Hematopoietic multipotent progenitor cell treated with erythropoietin and hydrocortisone succinate and interleukin-3 and kit ligand, for 17 days (in vitro differentiated cells): Measurements from ENCODE around the gene ZDHHC14.
"Not testable (repeated sequence)": the region's sequence is repeated elsewhere in the genome, so short reads cannot be mapped to it uniquely, and the experiment has no call there.

Experiments used
- DNase-seq: peaks from one replicate; pipeline ENCODE4 v3.0.0-alpha.2; 2015; ENCODE audit warnings: low spot score

The ZDHHC14 gene

DNA sequence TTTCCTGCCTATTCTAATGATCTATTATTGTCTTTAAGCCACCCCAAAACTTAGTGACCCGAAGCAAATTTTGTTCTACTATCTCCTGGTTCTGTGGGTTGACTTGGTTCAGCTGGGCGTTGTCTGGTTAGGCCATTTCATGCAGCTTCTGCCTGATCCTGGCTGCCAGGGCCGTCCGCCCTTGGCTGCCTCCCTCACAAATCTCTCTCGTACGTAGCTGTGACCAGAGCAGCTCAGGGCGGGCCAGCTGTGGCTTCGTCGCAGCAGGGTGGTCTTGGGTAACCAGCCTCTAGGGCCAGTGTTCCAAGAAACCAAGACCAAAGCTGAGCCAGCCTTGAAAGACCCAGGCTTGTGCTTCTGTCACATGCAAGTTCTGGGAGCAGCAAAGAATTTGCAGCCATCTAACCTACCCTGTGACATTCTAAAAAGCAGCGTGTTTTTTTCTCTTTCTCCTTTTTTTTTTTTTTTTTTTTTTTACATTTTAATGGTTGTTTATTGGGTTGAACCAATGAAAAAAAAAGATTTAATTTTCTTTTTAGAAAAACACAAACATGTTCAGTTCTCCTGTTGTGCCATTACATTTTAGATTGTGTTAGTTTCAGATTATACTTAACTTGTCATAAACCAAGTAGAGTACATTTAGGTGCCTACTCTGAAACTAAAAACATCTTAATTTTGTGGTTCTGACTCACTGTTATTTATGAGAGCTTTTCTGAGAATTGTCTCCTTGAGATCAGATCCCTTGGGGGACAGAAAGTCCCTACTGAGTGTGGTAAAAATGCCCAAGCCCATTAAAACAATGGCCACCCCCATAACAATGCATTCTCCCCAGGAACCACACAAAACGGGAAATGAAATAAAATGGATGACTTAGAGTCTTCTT lies 83.9 kb downstream of the ZDHHC14 start:
- peak; percentile 27 for DNase-seq

DNA sequence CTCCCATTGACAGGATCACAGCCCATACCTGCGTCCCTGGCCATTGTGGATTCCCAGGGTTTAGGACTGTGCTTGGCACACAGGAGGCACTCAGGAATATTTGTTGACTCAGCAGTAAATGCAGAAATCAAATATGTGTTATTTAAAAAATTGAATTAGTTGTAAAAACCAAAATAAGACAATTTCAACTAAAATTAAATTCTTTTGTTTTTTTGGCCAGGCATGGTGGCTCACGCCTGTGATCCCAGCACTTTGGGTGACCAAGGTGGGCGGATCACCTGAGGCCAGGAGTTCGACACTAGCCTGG lies 85.3 kb downstream of the ZDHHC14 start:
- DNase-seq = no peak

DNA sequence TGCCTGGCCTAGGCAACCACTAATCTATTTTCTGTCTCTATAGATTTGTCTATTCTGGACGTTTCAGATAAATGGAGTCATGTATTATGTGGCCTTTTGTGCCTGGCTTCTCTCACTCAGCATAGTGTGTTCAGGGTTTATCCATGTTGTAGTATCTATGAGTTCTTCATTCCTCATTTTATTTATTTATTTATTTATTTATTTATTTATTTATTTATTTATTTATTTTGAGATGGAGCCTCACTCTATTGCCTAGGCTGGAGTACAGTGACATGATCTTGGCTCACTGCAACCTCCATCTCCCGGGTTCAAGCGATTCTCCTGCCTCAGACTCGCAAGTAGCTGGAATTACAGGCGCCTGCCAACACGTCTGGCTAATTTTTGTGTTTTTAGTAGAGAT lies 86.3 kb downstream of the ZDHHC14 start:
- DNase-seq = not testable (repeated sequence)

GRCh38 chr6:157468054-157468453 lies 87.1 kb downstream of the ZDHHC14 start:
- no peak for DNase-seq

GRCh38 chr6:157468574-157468973 lies 87.6 kb downstream of the ZDHHC14 start:
- no peak for DNase-seq

DNA sequence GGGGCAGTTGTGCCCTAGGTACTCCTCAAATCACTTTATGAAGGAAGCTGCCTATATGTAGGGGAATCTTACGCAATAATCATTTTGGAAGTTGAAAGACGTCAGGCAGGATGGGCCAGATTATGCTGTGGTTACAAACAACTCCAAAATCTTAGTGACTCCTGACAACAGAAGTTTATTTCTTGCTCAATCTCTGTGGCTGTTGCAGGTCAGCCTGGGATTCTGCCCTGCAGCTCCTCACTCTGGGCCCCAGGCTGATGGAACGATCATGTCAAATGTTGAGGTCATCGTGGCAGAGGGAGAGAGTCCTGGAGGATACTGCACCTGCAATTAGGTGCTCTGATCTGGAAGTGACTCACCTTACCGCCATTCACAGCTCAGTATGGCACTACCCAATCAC lies 88.4 kb downstream of the ZDHHC14 start:
- no peak for DNase-seq

GRCh38 chr6:157471077-157471686 lies 90.2 kb downstream of the ZDHHC14 start:
- no peak for DNase-seq

- no peak for DNase-seq
Observed at GRCh38 chr6:157471895-157472686, 91.1 kb downstream of the ZDHHC14 start.

- no peak for DNase-seq
Observed at GRCh38 chr6:157476797-157477196, 95.8 kb downstream of the ZDHHC14 start.

DNA sequence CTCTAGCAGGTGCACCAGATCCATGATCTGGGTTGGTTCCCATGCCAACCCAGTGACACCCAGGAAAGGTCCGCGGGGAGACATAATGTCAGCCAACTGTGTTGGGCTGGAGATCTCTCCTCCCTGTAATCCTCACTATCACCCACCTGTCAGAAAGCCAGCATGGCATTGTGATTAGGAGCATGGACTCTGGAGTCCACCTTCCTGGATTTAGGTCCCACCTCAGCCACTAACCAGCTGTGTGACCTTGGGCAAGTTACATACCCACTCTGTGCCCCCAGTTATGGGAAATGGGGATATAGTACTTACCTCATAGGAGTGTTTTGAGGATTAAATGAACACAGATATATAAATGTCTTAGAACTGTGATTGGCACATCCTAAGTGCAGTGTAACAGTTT lies 97.9 kb downstream of the ZDHHC14 start:
- DNase-seq = no peak

DNA sequence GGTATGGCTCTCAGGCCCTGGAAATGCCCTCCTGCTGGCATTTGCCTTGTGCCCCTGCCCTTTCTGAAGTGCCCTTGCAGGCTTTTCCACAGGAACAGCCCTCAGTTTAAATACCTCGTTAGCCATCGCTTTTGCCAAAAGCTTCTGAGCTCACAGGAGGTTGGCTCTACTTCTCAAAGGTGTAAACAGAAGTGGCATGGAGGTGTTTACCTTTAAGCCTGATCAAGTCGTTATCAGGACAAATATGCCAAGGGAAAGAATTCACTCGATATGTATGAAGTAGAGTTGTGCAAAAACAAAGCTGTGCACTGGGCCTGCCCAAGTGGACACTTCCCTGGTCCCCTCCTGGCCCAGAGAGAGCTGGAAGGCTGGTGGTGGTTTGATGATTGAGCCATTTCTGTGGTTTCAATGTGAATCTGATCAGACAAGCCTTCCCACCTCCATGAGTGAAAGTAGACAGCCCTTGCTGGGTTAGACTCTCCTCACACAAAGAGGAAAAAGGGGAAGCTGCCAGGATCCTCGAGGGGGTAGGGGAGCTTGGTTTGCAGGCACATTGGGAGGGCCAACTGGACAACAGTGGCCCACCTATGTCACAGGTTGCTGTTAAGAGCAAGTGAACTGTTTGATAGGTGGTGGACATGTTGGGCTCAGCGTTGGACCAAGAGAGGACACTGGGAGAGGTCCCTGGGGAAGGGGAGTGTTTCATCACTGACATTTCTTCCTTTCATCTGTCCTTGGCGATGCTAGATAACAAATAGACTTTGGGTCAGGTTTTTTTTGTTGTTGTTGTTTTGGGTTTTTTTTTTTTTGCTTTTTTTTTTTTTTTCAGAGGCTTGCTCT lies 98.7 kb downstream of the ZDHHC14 start:
- no peak for DNase-seq

DNA sequence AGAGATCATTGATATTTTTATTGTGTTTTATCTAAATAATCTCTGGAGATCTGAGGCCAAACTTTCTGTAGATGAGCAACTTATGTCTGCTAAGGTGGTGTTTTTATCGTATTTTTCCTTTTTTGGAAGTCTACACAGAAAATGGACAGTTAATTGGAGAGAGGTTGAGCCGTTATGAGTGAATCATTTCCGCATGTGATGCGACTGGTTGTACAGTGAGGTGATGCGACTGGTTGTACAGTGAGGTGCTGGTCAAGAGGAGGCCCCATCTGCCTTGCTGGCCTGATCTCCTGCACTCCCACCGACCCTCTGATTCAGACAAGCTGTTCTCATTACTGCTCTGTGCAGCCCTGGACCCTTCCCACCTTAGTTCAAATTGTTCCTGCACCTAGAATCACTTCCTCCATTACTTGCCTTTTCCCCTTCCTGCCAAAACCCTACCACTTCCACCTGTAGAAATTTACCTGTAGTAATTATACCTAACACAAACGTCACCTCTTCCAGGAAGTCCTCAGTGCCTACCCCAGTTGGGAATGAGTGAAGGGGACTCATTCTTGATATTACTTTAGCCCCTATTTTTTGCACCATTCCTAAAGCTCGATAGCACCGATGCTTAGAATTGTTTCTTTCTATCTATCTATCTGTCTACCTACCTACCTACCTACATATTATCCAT lies 100.3 kb downstream of the ZDHHC14 start:
- no peak for DNase-seq

DNA sequence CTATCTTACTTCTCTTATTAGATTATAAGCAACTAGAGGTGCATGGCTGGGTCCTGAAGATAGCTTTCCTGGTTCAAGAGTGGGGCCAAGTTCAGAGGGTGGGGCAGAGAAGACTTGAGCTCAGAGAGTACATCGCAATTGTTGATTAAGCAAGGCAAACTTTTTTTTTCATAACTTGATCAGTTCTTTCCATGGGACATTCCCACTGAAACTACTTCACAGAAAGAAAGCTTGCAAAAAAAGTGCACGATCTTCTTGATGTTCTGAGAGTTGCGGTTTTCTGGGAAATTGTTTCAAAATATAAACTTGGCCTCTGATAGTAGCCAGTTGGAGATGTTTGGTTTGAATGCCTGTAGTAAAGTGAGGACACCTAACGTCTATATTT lies 100.9 kb downstream of the ZDHHC14 start:
- DNase-seq = no peak

- DNase-seq = no peak
Observed at GRCh38 chr6:157483770-157484169, 102.8 kb downstream of the ZDHHC14 start.

DNA sequence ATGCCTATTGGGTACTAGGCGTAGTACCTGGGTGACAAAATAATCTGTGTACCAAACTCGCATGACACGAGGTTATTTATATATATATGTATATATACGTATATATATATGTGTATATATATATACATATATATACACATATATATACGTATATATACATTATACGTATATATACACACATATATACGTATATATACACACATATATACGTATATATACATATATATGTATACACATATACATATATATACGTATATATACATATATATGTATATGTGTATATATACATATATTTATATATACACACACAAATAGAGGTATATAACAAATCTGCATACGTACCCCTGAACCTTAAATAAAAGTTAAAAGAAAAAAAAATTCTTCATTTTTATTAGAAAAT lies 103.2 kb downstream of the ZDHHC14 start:
- no peak for DNase-seq

DNA sequence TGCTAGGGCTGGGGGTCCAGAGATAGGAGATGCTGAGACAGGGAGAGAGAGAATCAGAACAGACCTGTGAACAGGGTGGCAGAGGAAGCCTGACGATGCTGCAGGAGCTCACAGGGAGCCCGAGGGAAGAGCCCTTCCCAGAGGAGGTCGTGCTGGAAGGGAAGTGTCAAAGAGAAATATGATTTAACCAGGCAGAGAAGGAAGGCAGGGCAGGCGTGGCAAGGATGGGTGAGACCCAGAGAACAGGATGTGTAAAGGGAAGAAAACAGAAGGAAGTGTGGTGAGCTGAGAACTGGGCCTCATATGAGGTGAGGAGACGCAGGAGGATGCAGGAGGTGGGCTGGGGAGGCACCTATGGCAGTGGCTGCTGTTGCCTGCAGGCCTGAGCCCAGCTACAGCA lies 105.6 kb downstream of the ZDHHC14 start:
- no peak for DNase-seq

GRCh38 chr6:157487110-157487773 lies 106.3 kb downstream of the ZDHHC14 start:
- DNase-seq = no peak

DNA sequence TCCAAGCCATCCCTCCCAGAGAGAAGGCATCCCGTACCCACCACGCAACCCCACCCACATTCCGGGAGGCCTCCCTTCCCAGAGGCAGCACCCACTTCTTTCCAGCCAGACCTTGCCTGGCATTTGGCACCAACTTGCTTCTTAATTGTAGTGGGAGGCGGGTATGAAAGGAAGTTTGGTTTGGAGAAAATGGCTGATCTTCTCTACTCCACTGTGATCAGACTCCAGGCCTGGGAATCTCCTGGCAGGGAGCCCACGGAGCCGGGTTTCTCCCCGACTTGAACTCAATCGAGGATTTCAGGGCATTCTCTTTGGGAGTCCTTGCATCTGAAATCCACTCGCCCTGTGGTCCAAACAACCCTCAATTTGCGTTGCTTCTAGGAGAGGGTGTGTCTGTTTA lies 107.1 kb downstream of the ZDHHC14 start:
- no peak for DNase-seq

GRCh38 chr6:157488716-157489118 lies 107.7 kb downstream of the ZDHHC14 start:
- peak; percentile 77 for DNase-seq

- no peak for DNase-seq
Observed at GRCh38 chr6:157490611-157491269, 109.8 kb downstream of the ZDHHC14 start.
